HL-60/S4 (cell line): Measurements from ENCODE around the gene CDCP2.

Experiments used
- in situ Hi-C: fragments of 300-500 bp; cut with MboI; formaldehyde crosslinking; loops from 2 replicates; pipeline ENCODE4 v1.14.3; 2022; ENCODE audit warnings: low sequenced_read_pairs

The CDCP2 gene

DNA sequence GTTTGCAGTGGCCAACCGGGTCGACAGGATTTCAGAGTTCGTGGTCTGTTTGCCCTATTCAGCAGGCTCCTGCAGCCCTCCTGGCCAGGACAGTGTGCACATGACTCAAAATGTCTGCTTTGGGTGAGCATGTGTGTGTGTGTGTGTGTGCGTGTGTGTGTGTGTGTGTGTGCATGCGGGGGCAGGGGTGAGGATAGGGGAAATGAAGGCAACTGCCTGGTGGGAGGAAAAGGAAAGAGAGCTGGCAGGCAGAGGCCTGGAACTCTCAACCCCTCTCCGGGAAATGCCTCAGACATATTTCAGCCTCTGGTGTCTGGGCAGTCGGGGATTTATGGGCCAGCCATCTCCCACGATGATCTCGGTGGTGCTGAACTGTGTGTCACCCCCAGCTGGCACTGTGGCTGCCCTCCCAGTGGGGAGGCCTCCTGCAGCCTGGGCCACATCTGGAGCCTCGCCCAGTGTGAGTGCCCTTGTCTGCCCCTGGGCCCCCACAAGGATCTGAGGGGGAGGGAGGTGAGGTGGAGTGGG lies 15.2 kb downstream of the CDCP2 start:
- in situ Hi-C loops, result no loop called here

DNA sequence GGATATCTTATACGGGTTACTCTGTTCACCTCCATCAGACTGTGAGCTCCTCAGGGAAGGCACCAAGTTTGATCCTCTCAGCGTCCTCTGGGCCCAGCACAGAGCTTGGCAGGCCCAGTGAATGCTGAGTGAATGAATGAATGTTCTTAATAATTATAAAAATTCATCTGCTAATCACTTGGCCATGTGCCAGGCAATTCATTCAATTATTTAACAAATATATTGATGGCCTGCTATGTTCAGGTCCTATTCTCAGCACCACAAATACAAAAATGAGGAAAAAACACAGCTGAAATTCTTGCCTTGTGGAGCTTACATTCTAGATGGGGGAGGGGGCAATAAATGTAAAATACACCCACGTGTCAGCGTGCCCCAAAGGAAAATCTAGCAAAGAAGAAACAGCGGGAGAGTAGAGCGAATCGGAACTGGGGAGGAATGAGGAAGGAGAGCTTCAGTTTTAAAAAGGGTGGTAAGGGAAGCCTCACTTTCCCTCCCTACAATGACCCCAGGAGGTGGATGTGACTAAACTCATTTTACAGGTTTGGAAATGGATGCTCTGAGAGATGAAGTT lies 15.8 kb downstream of the CDCP2 start:
- in situ Hi-C loops, result no loop called here

DNA sequence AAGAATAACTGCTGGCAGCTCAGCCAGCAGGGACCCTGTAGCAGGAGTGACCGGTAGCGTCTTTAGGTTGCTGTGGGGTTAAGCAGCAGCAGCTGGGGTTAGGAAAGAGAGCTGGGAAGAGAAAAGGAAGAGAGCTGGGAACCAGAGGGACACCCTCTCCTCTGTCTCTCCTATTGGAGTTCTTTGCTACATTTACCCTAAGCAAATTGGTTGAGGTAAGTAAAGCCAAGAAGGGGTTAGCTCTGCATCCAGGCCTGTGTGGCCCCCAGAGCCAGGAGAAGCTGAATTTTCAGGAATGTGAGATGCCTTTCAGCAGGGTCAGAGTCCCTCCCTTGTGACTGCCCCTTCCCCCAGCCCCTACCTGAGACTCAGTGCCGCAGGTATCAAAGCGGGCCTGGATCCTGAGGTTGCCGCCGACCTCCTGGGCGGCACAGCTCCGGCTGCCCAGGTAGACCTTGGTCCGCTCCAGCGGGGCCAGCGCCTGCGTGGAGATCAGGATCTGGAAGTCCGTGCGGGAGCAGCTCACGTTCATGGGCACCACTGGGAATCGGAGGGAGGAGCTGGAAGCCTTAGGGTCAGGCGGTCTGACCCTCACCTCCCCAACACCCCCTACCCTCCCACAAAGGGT lies 16.4 kb downstream of the CDCP2 start:
- in situ Hi-C loops, result no loop called here

DNA sequence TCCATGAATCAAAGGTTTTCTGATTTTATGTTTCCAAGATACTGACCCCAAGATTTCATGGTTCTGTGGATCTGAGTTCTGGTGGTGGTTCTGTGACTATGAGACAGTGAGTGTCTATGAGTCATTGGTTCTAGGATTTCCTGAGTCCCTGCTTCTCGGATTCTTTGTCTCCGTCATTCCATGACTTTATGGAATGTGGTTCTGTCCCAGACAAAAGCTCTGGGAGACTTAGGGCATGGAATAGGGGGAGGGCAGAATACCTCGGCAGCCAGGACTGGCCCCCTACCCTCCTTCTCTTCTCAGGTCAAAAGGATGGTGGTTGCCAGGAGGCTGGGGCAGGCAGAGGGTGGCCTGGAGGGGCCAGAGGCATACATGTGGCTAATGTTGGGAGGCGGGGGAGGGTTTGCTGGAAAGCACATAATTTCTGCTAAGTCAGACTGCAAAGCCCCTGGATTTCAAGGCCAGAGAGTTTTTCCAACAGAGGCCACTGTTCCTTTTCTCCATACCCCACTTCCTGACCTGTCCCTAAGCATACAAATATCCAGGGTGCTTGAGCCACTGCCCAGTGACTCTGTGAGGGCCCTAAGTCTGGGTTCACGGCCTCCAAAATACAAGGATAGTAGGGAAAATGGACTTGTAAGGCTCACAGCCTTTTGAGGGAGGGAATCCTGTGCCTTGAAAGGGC lies 17.2 kb downstream of the CDCP2 start:
- in situ Hi-C loops, result no loop called here

DNA sequence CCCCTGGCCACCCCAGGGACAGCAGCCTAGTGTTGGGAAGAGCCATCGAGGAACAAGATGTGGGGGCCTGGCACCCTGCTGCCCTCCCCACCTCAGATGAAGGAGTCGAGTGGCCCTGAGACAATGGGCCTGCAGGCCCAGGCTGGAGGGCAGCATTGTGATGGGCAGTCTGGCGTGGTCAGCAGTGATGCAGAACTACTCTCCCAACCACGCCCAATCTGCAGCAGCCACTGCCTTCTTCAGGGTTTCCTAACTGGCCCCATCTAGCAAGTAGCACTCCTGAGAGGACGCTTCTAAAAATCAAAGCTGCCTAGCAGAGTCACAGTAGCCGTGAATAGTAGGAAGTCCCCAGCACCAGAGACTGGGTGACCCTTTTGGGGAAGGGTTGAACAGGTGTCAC lies 18.5 kb downstream of the CDCP2 start:
- in situ Hi-C loops, result no loop called here

DNA sequence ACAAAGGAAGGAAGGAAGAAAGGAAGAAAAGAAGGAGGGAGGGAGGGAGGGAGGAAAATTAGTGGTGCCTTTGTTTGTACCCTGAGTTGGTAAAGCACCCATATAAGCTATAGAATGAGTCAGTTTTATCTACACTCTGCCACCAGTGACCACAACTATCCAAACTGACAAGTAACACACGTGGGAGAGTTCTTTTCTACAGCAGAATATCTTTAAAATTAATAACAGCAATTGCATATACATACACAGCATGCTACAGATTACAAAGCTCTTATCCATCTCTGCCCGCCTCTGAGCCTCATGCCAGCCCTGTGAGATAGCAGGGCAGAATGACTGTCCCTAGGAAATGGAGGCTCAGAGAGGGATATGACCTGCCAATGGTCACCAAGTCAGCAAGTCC lies 20.3 kb downstream of the CDCP2 start:
- in situ Hi-C loops, result no loop called here

DNA sequence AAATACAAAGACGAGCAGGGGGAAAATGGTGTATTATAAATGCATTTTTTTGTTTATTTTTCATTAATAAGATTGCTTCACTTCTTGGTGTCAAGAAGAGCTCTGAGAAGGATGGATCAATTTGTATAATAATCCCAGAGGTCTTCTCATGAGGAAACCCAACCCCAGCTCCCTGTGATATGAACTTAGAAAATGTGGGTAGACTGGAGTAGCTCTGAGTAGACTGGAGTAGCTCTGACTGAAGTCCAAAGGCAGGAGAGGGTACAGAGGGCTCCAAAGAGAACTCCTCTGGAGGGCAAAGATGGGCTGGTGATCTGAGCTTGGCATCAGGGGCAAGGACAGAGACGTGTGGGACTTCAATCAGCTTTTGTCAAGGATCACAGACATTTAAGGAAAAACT lies 21.4 kb downstream of the CDCP2 start:
- in situ Hi-C loops, result no loop called here

DNA sequence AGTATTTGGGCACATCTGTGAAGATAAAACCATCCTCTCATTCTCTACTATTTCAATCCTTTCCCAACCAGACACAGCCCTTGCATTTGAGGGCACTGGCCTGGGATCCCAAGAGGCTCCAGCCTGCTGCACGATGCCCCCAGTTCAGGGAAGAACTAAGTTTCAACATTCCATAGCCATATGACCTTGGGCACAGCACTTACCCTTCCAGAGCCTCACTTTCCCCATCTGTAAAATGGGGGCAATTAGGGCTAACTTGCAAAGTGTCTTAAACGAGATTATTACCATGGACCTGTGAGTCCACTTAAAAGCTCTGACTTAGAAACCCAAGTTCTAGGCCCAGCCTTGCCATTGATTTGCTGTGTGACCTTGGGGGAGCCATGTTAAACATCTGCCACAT lies 22.9 kb downstream of the CDCP2 start:
- in situ Hi-C loops, result no loop called here

DNA sequence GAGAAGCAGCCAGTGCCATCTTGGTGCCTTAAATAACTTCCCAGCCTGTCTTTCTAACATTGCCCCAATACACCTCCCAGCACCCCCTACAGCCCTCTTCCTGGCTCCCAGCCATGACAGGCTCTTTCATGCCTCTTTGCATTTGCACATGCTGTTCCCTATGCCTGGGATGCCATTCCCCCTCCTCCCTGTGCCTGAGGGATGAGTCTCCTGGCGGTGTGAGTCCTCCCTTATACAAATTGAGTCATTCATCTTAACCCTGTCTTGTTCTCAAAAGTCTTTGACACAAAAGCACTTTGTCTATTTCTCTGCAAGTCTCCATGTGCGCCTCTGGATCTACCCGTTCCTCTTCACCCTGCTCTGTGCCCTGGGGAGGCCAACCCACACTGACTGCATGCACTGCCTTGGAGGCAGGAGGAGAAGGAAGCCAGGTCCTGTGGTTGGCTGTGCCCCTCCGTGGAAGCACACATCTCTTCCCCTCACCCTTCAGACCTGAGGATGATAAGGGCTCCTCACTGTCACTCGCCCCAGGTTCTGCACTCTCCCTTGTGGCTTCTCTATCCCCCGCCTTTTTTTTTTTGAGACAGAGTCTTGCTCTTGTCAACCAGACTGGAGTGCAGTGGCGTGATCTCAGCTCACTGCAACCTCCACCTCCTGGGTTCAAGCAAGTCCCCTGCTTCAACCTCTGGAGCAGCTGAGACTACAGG lies 25.1 kb downstream of the CDCP2 start:
- in situ Hi-C loops, result no loop called here

DNA sequence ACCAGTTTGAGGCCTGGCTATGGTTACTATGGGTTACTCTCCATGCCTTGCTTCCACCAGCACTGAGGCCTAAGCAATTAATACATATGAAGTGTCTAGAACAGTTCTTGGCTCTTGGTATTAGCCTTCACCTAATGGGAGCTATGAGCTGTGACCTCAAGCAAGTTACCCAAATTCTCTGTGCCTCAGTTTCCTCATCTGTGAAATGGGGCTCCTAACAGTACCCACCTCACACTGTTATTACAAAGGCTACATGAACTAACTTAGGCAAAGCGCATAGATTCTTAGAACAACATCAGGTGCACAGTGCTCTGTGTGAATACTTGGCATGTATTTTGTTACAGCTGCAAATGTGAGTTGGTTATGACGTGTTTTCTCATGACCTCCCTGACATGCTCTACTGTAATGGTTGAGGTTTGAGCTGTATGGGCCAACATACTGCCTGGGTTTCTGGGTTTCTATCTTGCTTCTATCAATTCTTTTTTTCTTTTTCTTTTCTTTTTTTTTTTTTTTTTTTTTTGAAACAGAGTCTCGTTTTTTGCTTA lies 26.5 kb downstream of the CDCP2 start:
- in situ Hi-C loops, result no loop called here

DNA sequence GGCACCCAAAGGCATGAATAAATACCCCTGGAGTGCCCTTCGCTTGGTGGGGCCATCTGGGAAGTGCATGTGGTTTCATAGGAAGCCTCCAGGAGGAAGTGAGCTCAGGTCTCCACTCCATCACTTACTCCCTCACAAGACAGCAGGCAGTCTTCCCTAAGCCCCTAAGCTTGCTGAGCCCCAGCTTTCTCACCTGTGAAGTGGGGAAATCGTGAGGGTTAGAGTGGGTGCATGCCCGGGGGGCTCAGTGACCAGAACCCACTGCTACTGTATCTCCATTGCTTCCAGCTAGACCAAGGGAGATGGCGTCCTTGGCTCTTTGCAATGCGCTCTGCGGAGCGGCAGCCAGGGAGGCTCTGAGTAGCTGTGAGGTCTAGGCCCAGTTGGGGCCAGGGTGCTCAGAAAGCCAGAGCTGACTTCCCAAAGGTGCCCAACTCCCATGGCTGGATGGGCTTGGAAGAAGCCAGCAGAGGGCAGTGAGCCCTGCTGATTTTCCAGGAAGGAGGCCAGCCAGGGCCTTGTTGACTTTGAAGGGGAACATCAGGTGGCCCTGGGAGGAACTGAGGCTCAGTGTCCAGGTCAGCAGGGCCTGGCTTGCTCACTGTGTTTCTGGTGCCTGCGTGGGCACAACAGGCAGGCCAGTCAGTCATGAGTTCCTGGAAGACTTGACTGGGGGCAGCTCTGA lies 27.3 kb downstream of the CDCP2 start:
- in situ Hi-C loops, result no loop called here

DNA sequence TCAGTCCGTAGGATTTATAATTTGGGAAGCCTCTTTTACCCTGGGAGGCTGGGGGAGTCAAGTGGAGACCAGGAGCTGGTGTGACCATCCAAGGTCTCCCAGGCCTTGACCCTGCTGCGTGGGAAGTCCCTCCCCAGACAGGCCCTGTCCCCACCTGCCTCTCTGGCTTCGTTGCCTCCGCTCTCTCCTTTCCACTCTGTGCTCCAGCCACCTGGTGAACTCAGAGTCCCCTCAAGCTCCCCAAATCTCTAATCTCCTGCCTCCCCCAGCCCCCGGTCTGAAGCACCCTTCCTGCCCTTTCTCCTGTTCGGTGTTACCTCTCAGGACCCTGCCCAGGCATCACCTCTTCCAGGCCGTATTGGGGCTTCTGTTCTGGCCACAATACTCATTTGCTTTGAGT lies 27.9 kb downstream of the CDCP2 start:
- in situ Hi-C loops, result loop anchor here (25.0 kb wide), 1 partner anchor 362 kb away; no protein-coding TSS in a partner anchor

DNA sequence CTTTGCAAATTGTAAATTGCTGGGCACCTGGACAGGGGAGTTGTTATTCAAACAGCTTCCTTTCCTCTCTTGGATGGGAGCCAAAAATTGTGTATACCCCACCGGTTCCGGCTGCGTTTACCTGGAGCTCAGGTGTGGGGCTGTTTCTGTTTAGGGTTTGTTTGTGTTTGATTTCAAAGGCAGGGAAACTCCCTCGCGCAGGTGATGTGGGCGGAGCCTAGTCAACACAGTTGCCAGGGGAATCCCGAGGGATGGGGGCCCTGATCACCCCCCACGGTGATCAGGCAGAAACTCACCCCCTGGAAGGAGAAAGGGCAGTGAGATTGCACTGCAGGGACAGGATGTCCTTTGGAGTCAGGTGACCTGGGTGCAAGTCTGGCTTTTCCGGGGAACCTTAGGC lies 28.3 kb downstream of the CDCP2 start:
- in situ Hi-C loops, result loop anchor here (25.0 kb wide), 1 partner anchor 363 kb away; no protein-coding TSS in a partner anchor

DNA sequence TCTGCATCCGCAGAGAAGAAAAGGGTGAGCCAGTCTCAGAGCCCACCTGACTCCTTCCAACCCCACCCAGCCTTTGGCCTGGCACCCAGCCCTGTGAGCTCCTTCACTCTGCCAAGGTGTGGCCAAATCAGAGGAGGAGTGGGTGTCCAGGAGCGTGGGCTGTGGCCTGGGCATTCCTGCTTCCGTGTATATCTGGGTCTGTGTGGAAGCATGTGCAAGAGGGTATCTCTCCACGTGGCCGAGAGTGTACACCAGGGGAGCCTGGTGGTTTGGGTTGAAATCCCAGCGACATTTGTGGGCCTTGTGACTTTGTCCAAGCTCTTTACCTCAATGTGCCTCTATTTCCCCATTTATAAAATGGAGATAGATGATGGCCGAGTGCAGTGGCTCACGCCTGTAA lies 29.8 kb downstream of the CDCP2 start:
- in situ Hi-C loops, result loop anchor here (25.0 kb wide), 1 partner anchor 364 kb away; no protein-coding TSS in a partner anchor

DNA sequence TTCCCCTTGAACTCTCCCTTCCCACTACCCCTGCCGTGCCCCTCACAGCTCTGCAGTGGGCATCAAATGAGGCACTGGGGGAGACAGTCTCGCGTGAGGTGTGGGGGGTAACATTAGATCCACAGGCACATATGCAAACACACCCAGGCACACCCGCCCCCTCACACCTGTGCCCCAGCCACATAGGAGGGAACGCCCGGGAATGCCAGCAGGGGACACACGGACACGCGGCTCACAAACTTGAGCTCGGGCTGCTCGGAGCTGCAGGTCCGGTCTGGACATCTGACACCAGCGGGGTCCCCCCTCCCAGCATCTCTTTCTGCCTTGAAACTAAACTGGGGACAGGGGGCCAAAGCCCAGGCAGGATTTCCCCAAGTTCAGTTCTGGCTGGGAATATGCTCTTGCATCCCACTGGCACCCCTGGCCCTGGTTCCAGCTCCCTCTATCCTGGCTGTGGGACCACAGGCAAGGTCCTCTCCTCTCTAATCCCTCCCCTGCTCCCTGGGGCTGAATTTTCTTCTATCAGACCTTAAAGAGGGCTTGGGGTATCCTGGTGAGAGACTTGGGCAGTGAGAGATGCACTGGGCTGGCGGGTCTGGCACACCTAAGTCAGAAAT lies 30.6 kb downstream of the CDCP2 start:
- in situ Hi-C loops, result loop anchor here (25.0 kb wide), 1 partner anchor 365 kb away; no protein-coding TSS in a partner anchor

DNA sequence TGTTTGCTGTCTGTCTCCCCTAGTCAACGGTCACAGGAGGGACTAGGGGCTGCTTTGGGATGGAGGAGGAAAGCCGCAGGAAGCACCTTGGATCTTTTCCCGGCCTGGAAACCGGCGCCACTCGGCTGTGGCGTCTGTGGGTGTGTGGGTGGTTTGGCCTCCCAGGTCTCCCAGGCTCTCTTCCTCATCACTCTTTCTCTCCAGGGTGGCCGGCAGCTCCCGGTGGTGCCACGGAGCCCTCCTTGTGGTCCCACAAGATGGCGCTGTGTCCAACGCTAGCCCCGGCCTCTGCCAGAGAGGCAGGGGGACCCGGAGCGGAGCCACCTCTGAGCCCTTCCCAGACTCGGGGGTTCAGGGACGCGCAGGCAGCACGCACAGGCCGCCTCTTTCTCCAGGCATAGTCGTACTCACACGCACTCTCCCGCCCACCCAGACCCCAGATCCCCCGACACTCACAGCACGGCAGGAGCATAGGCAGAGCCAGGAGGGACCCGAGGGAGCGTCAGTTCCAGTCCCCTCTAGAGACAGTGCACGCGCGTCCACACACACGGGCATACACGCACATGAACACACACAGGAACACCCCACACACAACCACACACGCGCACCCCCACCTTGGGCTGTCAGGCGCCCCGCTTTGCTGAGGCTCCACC lies 31.2 kb downstream of the CDCP2 start:
- in situ Hi-C loops, result loop anchor here (25.0 kb wide), 1 partner anchor 366 kb away; no protein-coding TSS in a partner anchor

DNA sequence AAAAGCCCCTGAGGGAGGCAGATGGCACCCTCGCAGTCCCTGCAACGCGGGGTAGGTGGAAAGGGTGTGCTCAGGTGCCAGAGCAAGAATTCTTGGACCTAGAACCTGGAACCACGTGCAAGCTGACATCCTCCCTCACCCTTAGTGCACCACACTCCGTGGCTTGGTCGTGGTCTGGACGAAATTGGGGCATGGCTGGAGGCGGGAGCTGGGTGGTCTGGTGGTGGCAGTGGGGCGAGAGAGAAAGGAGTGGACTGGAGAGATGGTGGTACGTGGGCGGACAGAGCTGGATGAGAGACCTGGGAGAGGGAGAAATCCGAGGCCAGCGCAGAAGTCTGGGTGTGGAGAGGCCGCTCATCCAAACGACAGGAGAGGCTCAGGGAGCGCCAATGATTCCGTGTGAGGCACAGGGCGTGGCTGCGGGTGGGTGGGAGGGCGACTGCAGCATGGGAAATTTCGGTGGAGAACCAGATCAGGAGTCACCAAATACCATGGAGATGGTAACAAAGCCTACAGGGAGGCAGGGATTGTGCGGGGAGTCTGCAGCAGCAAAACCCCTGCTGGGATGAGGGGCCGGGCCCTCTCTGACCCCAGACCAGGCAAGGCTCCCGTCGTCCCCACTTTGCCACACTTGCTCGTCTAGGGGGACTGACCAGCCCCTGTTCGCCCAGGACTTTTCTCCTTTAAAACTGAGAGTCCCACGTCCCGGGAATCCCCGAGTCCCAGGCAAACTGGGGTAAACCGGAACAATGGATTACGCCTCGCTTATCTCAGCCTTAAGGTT lies 31.9 kb downstream of the CDCP2 start:
- in situ Hi-C loops, result loop anchor here (25.0 kb wide), 1 partner anchor 366 kb away; no protein-coding TSS in a partner anchor

DNA sequence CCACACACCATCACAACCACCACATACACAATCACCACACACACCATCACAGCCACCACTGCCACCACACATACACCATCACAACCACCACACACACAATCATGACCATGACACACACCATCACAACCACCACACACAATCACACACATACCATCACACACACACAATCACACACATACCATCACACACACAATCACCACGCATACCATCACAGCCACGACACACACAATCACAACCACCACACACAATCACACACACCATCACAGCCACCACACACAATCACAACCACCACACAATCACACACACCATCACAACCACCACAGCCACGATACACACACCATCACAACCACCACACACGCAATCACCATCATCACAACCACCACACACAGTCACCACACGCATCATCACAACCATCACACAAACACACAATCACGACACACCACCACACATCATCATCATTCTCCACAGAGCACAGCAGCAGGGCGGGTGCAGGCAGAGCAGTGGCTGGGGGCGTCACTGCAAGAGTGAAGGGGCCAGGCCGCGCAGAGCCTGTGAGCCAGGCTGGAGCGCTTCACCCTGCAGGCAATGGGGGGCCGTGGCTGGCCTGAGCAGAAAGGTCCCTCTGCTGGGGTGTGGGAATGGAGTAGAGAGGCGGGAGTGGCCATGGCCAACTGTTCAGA lies 32.6 kb downstream of the CDCP2 start:
- in situ Hi-C loops, result loop anchor here (25.0 kb wide), 1 partner anchor 367 kb away; no protein-coding TSS in a partner anchor
